ENCODE measurements around the gene RBMXL3.

- TF ChIP-seq CTCF (IDR thresholded peaks at IDR 0.05; ENCODE audit: low read depth, low read length, missing input control): no peak
- no peak for TF ChIP-seq ATF3 (IDR thresholded peaks at IDR 0.05)
- TF ChIP-seq RAD21 (IDR thresholded peaks at IDR 0.05): no peak
- no peak for TF ChIP-seq REST (IDR thresholded peaks at IDR 0.05)
- TF ChIP-seq MAX (IDR thresholded peaks at IDR 0.05): no peak
- no peak for TF ChIP-seq RXRA (IDR thresholded peaks at IDR 0.05)
These were observed at the start of gene RBMXL3 for GRCh38 chrX:115189110-115189509.

Measured in liver (tissue), 3 donors.